ENCODE results near the gene BMP6. TPM values are rescaled to one million over a fixed set of nuclear protein-coding genes. Genes with fewer than 3 reads are reported as not detected.
"Not testable (repeated sequence)": the region's sequence is repeated elsewhere in the genome, so short reads cannot be mapped to it uniquely, and the experiment has no call there.

Gene BMP6
- total RNA-seq, 2 donors from 2014 or later: 10.4 to 19.1 TPM

- no peak for TF ChIP-seq CTCF (IDR thresholded peaks at IDR 0.05)
- H3K36me3 ChIP-seq: peaks cover 87% of the 10 kb centered on the region
Measured at GRCh38 chr6:7888587-7889357, 162.9 kb downstream of the BMP6 start.

GRCh38 chr6:7891078-7891872 lies 165.4 kb downstream of the BMP6 start:
- Histone ChIP-seq H3K4me3 (no peak overlapping the region), H3K27me3 (no peaks in the 10 kb centered on the region), H3K4me1 (peaks cover 0 to 8% of the 10 kb centered on the region in 2 donors), H3K27ac (no peak overlapping the region), H3K36me3 (peaks cover 85% of the 10 kb centered on the region), H3K9me3 (no peaks in the 10 kb centered on the region)
- no peak for TF ChIP-seq CTCF (IDR thresholded peaks at IDR 0.05)
- no peak for DNase-seq (ENCODE audit: low spot score)

More at GRCh38 chr6:7888587-7889357, 162.9 kb downstream of the BMP6 start:
- H3K27me3 ChIP-seq: no peaks in the 10 kb centered on the region
- peaks cover 0 to 8% of the 10 kb centered on the region in 2 donors for H3K4me1 ChIP-seq
- no peak for DNase-seq (ENCODE audit: low spot score)
- no peak overlapping the region for H3K27ac ChIP-seq
- no peaks in the 10 kb centered on the region for H3K9me3 ChIP-seq
- no peak overlapping the region for H3K4me3 ChIP-seq

GRCh38 chr6:7892367-7892766 lies 166.5 kb downstream of the BMP6 start:
- H3K4me1 ChIP-seq; H3K9me3 ChIP-seq; H3K27me3 ChIP-seq; H3K27ac ChIP-seq; DNase-seq (ENCODE audit: low spot score); H3K4me3 ChIP-seq: not testable (repeated sequence)
- peaks cover 78% of the 10 kb centered on the region for H3K36me3 ChIP-seq

GRCh38 chr6:7893342-7893741 lies 167.4 kb downstream of the BMP6 start:
- H3K4me1 ChIP-seq: peaks cover 0 to 8% of the 10 kb centered on the region in 2 donors
- no peak for DNase-seq (ENCODE audit: low spot score)
- no peaks in the 10 kb centered on the region for H3K27me3 ChIP-seq
- H3K36me3 ChIP-seq: peaks cover 78% of the 10 kb centered on the region
- no peaks in the 10 kb centered on the region for H3K9me3 ChIP-seq
- H3K27ac ChIP-seq: no peak overlapping the region
- TF ChIP-seq CTCF (IDR thresholded peaks at IDR 0.05): no peak
- no peak overlapping the region for H3K4me3 ChIP-seq

- no peak overlapping the region for H3K27ac ChIP-seq
- no peak for TF ChIP-seq CTCF (IDR thresholded peaks at IDR 0.05)
- no peak for DNase-seq (ENCODE audit: low spot score)
- H3K4me3 ChIP-seq: no peak overlapping the region
- peaks cover 78% of the 10 kb centered on the region for H3K36me3 ChIP-seq
- H3K9me3 ChIP-seq: no peaks in the 10 kb centered on the region
- no peaks in the 10 kb centered on the region for H3K27me3 ChIP-seq
- H3K4me1 ChIP-seq: peaks cover 0 to 8% of the 10 kb centered on the region in 2 donors
Measured at GRCh38 chr6:7894262-7895124, 168.6 kb downstream of the BMP6 start.

GRCh38 chr6:7895125-7895423 lies 169.2 kb downstream of the BMP6 start:
- peaks cover 78% of the 10 kb centered on the region for H3K36me3 ChIP-seq
- TF ChIP-seq CTCF (IDR thresholded peaks at IDR 0.05): no peak
- no peak overlapping the region for H3K4me3 ChIP-seq
- no peak overlapping the region for H3K27ac ChIP-seq
- H3K9me3 ChIP-seq: no peaks in the 10 kb centered on the region
- H3K27me3 ChIP-seq: no peaks in the 10 kb centered on the region
- DNase-seq (ENCODE audit: low spot score): no peak
- H3K4me1 ChIP-seq: peaks cover 0 to 8% of the 10 kb centered on the region in 2 donors
